ENCODE data around the gene RINL. TPM values are rescaled to one million over a fixed set of nuclear protein-coding genes. Genes with fewer than 3 reads are reported as not detected.
A peak's percentile ranks its signal among the peaks of the same experiment; 100 is the strongest.
"Not testable (repeated sequence)": the region's sequence is repeated elsewhere in the genome, so short reads cannot be mapped to it uniquely, and the experiment has no call there.

Gene RINL
- total RNA-seq, 1 donor: 1.3 TPM

DNA sequence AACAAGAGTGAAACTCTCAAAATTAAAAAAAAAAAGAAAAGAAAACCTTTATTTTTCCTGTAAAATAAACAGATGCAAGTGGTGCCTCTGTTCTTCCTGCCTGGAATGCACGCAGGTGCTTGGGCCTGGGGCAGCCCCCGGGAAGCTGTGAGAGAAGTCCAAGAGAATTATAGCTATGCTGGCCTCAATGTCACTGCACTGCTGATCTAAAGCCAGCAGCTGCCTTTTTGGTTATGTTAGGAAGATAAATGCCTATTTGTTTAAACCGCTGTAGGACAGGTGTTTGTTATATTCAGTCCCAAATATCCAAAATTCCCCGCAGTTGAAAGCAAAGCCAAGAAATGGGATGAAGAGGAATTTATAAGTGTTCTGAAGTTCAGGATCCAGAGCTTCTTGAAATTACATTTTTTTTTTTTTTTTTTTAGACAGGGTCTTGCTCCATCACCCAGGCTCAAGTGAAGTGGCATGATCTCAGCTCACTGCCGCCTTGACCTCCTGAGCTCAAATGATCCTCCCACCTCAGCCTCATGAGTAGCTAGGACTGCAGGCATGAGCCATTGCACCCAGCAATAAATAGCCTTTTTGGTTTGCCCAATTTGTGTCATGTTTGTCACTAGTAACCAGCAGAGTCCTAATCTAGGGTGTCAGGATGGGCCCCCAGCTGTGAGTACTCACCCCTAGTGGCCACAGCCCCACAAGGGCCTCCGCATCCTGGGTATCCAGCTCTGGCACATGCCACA, 2.2 kb downstream of the RINL start:
- TF ChIP-seq, protein P1, sequence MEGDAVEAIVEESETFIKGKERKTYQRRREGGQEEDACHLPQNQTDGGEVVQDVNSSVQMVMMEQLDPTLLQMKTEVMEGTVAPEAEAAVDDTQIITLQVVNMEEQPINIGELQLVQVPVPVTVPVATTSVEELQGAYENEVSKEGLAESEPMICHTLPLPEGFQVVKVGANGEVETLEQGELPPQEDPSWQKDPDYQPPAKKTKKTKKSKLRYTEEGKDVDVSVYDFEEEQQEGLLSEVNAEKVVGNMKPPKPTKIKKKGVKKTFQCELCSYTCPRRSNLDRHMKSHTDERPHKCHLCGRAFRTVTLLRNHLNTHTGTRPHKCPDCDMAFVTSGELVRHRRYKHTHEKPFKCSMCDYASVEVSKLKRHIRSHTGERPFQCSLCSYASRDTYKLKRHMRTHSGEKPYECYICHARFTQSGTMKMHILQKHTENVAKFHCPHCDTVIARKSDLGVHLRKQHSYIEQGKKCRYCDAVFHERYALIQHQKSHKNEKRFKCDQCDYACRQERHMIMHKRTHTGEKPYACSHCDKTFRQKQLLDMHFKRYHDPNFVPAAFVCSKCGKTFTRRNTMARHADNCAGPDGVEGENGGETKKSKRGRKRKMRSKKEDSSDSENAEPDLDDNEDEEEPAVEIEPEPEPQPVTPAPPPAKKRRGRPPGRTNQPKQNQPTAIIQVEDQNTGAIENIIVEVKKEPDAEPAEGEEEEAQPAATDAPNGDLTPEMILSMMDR (IDR thresholded peaks at IDR 0.05; ENCODE audit: insufficient read depth, low read depth, low read length): no peak
- DNase-seq (ENCODE audit: low read depth): no peak
- no peak overlapping the region for H3K4me3 ChIP-seq (ENCODE audit: low read depth, low read length)

DNA sequence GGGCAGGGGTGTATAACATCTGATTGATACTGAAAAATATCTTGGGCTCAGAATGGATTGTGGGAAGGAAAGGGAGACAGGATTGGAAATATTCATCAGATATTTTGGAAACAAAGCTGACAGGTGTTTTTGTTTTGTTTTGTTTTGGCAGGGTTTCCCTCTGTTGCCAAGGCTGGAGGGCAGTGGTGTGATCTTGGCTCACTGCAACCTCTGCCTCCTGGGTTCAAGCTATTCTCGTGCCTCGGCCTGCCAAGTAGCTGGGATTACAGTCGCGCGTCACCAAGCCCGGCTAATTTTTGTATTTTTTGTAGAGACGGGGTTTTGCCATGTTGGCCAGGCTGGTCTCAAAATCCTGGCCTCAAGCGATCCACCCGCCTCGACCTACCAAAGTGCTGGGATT, 4.7 kb downstream of the RINL start:
- DNase-seq (ENCODE audit: low read depth); H3K4me3 ChIP-seq (ENCODE audit: low read depth, low read length): not testable (repeated sequence)

DNA sequence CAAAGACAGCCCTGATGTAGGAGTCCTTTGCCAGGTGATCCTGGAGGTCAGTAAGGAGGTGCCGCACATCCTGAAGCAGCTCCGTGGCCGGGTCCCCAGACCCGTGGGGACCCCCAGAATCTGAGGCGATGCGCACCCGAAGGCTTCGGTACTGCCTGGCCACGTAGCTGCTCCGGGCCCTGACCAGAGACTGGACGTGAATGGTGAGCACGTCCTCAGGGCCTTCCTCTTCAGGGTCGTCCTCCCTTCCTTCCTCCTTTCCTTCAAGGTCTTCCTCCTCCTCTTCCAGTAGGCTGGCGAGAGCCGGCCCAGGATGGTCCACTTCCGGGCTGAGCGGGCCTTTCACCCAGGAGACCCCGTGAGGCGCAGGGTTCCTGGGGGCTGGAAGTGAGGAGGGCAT, 7.5 kb downstream of the RINL start:
- H3K4me3 ChIP-seq (ENCODE audit: low read depth, low read length): no peak overlapping the region
- TF ChIP-seq, protein P1 (IDR thresholded peaks at IDR 0.05; ENCODE audit: insufficient read depth, low read depth, low read length): no peak
- no peak for DNase-seq (ENCODE audit: low read depth)

DNA sequence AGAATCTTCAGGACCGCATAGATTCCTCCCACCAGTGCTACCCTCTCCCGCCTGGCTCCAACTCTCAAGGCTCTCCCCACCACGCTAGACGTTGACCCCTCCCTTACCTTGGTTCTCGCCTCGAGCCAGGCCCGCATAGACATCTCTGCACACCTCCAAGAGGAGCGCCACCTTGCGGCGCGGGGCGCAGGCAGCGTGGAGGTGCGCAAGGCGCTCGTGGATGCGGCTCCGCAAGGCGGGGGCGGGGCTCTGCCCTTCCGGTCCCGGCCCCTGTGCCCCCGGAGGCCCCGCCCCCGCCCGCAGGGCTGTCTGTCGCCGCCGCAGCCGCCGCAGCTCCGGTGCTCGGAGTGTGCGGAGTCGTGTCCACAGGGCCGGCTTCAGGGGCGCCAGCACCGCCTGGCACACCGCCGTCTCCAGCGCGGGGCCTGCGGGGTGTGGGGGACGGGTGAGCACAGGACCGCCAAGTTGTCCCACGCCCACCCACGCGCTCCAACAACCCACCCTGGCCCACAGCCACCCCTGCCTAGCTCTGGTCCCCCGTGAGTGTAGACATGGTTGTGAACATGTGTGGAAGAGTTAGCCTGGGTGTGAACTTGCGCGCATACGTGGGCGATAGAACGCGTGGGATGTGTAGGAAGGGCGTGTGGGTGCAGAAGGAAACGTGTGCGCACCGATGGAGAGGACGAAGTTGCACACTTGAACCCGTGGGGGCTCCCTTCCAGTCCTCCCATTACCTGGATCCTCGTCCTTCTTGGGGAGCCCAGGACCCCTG, 8.1 kb downstream of the RINL start:
- H3K4me3 ChIP-seq (ENCODE audit: low read depth, low read length): peak overlapping the region; percentile 53
- TF ChIP-seq, protein P1 (IDR thresholded peaks at IDR 0.05; ENCODE audit: insufficient read depth, low read depth, low read length): peak; percentile 79
- DNase-seq (ENCODE audit: low read depth): peak; percentile 72

DNA sequence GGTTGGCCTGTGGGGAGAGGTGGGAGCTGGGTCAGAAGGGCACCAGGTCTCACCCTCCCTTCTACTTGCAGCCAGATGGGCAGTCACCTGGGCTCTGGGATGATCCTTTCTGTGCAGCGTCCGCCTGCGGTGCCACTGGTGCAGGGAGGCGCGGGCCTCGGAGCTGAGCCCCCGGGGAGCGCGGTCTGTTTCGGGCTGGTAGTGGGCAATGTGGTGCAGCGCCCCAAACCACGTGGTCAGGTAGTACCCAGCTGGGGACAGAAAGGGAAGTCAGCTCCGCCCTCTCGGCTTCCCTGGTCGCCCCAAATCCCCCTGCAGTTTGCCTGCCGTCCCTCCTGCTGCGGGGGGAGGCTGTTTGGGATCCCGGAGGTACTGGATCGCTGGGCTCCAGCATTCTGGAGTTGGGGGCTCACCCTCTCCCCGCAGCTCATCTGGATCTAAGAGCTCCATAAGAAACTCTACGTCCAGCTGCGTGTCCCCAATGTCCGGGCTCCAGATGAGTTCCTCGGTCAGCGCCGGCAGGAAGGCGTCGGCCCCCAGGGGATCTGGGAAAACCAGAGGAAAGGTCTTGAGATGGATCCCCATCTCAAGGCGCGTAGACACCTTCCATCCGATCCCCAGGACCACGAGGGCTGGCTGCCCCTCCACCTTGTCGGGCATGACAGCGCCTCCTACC, 8.8 kb downstream of the RINL start:
- DNase-seq (ENCODE audit: low read depth): no peak
- peak overlapping the region; percentile 53 for H3K4me3 ChIP-seq (ENCODE audit: low read depth, low read length)
- TF ChIP-seq, protein P1 (IDR thresholded peaks at IDR 0.05; ENCODE audit: insufficient read depth, low read depth, low read length): no peak

DNA sequence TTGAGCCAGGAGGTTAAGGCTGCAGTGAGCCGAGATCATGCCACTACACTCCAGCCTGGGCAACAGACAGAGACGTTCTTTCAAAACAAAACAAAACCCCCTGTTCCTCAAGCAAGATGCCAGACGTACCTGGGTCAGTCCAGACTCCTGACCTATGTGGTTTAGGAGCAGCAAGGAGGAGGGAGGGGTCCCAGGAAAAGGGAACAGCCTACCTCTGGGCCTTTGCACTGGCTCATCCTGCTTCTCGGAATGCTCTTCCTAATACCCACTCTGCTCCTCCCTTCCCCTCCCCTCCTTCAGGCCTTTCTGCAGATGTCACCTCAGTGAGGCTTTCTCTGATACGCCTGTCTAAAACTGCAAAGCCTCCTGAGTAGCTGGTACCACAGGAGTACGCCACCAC, 9.5 kb downstream of the RINL start:
- TF ChIP-seq, protein P1 (IDR thresholded peaks at IDR 0.05; ENCODE audit: insufficient read depth, low read depth, low read length): no peak
- H3K4me3 ChIP-seq (ENCODE audit: low read depth, low read length): no peak overlapping the region
- DNase-seq (ENCODE audit: low read depth): no peak

DNA sequence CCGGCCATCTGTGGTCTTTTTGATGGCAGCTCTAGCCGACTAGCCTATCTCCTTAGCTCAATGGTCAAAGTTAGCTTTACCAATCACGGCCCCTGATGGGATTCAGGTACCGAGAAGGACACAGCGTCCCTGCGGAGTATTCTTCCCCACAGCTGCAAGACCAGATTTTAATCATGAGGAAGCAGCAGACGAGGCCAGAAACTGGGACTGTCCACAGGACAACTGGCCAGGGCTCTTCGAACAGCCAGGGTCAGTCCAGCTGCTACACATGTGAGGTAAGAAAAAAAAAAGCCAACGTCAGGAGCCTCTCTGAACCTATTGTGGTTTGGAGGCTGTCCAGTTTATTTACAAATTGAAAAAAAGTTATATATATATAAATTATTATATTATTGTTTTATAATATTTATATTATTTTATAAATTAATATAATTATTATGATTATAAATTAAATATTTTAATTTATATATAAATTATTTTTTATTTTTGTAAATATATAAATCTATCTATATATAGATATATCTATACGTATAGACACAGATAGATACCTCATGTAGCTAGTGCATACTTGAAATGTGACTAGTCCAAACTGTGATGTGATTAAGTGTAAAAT, 10.8 kb downstream of the RINL start:
- TF ChIP-seq, protein P1 (IDR thresholded peaks at IDR 0.05; ENCODE audit: insufficient read depth, low read depth, low read length): no peak
- DNase-seq (ENCODE audit: low read depth): no peak
- H3K4me3 ChIP-seq (ENCODE audit: low read depth, low read length): no peak overlapping the region

All from fibroblast of villous mesenchyme (primary cell).